HG02678 (cell line): ENCODE data around the gene TIMM29.

Experiments used
- ATAC-seq: cut with Tn5 transposase; IDR thresholded peaks from one replicate; pipeline ENCODE4 v1.9.1; 2021; ENCODE audit warnings: mild to moderate bottlenecking, moderate library complexity; ENCODE audit not compliant: unreplicated experiment

Gene TIMM29

DNA sequence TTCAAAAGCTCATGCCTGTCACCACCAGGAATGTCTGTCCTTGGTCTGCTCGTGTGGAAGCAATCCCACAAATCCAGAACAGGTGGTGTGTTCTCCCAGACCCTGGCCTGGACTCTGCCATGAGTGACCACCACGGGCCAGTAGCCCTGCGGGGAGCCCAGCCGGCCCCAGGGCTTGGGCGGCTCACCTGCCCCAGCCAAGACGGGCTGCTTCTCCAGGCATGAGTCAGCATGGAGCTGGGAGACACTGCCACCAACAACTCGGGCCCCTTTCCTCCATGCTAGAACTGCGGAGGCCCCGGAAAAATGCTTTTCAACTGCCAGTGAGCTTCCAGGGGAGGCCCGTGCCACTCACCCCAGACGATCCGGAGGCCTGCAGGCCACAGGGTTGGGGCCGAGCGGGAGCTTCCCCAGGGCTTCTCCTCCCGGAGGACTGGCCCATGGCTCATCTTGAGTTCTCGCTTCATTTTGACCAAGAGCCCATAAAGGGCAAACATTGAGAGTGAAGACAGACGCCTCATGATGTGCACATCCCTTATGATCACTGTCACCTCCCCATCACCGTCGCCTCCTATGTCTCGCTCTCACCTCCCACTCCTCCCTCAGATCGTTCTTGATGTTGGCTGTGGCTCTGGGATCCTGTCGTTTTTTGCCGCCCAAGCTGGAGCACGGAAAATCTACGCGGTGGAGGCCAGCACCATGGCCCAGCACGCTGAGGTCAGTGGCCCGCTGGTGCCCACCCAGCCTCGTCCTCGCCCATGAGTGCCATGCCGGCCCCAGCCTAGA lies 16.8 kb upstream of the TIMM29 start:
- ATAC-seq, result no peak

DNA sequence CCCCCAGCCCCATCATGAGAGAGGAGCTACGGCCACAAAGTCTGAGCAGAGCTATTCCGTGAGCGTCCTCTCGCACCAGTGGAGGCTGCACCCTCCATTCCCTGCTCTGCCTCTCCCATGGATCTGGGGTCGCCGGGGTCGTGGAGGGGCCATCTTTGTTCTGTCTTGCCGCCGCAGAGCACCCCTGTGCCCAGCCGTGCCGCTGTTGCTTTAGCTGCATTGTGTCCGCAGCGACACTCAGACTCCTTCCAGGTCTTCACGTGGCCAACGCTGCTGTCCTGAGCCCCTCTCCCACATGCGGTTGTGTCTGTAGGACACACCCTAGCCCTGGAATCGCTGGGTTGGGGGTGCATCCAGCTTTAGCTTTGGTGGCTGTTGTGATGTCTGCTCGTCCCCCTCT lies 16.0 kb upstream of the TIMM29 start:
- ATAC-seq, result no peak

DNA sequence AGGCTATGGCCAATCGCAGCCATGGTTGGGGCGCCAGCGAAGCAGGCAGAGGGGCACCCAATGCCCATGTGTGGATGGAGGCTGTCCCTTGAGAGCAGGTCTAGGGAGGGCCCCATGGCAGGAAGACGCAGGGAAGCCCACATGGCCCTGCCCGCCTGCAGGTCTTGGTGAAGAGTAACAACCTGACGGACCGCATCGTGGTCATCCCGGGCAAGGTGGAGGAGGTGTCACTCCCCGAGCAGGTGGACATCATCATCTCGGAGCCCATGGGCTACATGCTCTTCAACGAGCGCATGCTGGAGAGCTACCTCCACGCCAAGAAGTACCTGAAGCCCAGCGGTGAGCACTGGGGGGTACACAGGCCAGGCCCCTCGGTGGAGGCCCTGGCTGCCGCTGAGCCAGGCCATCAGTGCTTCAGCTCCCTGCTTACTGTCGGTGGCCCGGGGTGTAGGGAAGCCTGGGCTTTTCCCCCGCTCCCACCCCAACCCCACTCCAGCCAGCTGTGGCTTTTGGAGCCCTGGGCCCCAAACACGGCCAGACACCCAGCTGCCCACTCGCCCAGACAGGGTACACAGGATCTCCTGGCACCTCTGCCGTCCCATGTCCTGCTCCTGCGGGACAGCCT lies 14.8 kb upstream of the TIMM29 start:
- ATAC-seq, result no peak

- no peak for ATAC-seq
Observed at GRCh38 chr19:10915130-10916091, 13.2 kb upstream of the TIMM29 start.

- no peak for ATAC-seq
Observed at GRCh38 chr19:10916602-10917001, 12.0 kb upstream of the TIMM29 start.

- no peak for ATAC-seq
Observed at GRCh38 chr19:10918359-10918758, 10.3 kb upstream of the TIMM29 start.

DNA sequence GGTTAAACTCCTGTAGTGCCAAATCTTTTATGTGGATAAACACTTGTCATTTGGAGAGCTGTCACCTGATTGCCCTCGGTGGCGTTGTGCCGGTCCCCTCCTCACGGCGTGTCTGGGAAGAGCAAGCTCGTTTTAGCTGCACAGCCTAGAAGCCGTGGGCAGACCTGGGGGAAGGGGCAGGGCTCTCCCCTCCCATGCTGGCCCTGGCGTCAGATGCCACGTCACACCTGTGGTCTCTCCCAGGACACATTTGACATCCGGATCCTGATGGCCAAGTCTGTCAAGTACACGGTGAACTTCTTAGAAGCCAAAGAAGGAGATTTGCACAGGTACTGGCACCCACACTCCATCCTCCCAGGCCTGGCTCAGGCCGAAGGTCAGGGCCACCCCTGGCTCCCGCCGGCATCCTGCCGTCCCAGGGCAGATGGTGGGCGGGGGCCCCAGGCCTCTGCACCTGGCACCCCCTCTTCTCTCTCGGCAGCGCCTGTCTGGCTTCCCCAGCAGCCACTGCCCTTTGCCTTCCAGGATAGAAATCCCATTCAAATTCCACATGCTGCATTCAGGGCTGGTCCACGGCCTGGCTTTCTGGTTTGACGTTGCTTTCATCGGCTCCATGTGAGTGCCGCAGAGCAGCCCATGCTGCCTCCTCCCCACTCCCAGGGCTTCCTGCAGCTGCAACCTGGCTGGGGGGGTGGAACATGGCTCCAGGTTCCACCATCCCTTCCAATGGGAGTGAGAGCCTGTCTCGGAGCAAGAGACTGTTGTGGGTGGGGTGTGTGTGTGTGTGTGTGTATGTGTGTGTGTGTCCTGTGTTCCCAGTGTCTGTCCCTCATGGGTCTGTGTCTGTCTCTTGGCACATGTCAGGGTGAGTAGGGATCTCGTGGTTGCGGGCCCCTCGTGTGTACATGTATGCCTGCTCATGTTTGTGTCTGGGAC lies 9.0 kb upstream of the TIMM29 start:
- ATAC-seq, result no peak

DNA sequence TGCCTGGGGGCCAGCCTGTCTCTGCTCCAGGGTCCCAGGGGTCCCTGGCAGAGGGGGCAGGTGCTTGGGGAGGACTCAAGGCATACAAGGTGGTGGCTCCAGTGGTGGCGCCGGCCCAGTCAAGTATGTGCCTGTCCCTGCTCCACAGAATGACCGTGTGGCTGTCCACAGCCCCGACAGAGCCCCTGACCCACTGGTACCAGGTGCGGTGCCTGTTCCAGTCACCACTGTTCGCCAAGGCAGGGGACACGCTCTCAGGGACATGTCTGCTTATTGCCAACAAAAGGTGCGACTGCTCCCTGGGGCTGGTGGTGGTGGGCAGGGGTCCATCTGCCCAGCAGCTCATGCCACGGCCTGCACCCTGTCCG lies 8.3 kb upstream of the TIMM29 start:
- ATAC-seq, result no peak

- ATAC-seq, result no peak
Observed at GRCh38 chr19:10920781-10921180, 7.8 kb upstream of the TIMM29 start.

GRCh38 chr19:10921199-10921909 lies 7.3 kb upstream of the TIMM29 start:
- ATAC-seq, result no peak

DNA sequence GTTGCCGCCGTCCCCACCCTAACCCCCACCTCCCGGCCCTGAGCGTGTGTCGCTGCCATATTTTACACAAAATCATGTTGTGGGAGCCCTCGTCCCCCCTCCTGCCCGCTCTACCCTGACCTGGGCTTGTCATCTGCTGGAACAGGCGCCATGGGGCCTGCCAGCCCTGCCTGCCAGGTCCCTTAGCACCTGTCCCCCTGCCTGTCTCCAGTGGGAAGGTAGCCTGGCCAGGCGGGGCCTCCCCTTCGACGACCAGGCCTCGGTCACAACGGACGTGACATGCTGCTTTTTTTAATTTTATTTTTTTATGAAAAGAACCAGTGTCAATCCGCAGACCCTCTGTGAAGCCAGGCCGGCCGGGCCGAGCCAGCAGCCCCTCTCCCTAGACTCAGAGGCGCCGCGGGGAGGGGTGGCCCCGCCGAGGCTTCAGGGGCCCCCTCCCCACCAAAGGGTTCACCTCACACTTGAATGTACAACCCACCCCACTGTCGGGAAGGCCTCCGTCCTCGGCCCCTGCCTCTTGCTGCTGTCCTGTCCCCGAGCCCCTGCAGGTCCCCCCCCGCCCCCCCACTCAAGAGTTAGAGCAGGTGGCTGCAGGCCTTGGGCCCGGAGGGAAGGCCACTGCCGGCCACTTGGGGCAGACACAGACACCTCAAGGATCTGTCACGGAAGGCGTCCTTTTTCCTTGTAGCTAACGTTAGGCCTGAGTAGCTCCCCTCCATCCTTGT lies 6.5 kb upstream of the TIMM29 start:
- no peak for ATAC-seq

DNA sequence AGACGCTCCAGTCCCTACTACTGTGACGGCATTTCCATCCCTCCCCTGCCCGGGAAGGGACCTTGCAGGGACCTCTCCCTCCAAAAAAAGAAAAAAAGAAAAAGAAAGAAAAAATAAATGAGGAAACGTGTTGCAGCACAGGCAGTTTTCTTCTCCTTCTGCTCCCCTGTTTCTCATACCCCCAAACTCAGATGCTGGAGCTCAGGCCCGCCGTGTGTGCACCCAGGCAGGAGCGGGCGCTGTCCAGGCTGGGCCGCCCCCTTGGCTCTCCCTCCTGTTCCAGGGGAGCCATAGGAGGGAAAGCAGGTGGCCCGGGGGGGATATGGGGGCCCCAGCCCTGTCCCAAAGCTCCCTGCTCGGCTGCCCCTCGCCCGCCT lies 6.0 kb upstream of the TIMM29 start:
- no peak for ATAC-seq

GRCh38 chr19:10923260-10924112 lies 5.1 kb upstream of the TIMM29 start:
- no peak for ATAC-seq

DNA sequence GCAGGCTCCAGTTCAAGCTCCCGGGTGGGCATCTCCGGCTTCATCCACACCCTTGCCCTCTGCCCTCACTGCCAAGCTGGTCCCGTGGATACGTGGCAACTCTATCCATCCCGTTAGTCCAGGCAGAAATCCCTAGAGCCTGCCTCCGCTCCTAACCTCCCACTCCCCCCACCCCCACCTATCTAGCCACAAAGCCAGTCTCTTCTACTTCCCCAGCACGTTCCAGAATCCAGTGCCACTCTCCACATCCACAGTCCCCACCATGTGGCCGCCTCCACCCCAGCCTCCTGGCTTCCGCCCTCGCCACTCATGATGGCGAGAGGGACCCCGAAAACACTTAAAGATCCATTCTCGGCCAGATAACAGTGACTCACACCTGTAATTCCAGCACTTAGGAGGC lies 4.0 kb upstream of the TIMM29 start:
- no peak for ATAC-seq

DNA sequence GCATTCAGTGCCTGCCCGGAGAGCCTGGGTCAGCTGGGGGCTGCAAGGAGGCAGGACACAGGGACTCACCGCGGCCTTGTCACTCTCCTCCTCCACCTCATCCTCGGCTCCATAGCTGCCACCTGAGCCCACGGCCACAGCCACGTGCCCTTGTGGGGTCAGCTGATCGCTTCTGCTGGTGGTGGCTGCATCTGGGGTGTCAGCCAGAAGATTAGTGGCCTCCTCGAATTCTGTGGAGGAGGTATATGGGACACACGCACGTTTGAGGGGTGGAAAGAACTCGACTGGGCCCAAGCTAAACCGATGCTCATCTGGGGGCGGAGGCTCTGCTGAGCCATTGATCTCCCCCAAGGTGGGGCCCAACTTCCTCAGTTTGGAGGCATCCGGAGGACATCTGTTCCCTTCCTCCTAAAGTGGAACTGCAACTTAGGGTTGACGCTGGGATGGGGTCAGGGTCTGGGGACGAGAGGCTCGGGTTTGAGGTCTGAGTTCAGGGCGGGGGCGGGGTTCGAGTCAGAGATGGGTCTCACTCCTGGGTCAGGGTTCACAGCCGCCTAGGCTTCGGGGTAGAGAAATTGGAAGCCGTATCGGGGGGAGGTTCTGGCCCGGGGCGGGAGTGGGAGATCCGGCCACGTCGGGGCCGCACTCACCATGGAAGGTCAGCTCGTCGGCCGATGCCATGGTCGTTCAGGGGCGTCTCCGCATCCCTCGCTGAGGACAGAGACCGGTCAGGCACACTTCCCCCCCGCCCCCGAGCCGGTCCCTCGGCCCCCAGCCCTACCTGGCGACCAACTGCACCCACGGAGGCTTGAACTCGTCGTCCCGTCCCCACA lies 665 bp upstream of the TIMM29 start:
- peak; percentile 3 for ATAC-seq

GRCh38 chr19:10929402-10929794 lies 787 bp downstream of the TIMM29 start:
- ATAC-seq, result peak; percentile 2

DNA sequence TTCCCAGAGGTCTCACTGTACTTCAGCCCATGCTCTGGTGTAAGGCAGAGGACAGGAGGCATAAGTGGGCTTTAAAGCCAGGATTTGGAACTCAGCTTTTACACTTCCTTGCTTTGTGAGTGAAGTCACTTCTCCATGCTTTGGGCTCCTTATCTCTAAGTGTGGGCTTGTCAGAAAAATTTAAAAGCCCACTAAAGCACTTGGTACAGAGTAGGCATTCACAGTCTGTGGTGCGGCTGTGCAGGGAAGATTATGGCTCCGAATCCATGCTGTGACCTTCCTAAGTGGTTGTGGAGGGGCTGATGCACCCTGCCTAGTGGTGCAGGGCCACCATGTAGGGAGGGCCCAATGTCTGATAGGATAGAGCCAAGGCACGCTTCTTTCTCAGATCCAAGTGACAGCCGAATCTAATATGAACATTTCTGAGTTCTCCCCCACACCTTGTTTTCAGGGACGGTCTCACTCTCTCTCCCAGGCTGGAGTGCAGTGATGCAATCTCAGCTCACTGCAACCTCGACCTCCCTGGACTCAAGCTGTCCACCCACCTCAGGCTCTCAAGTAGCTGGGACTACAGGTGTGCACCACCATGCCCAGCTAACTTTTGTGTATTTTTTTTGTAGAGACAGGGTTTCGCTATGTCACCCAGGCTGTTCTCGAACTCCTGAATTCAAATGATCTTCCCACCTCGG lies 6.9 kb downstream of the TIMM29 start:
- no peak for ATAC-seq
